HFF-Myc (cell line): ENCODE results near the gene TXLNA.

Experiments
- DNase-seq: peaks from one replicate; pipeline ENCODE4 v3.0.0-alpha.2; 2011; ENCODE audit warnings: low read depth; ENCODE audit errors: extremely low read depth
- H3K4me3 ChIP-seq: replicated peaks from 2 replicates; pipeline ENCODE4 v1.5.1; 2011; ENCODE audit warnings: low read depth, mild to moderate bottlenecking, control low read depth, low read length
- TF ChIP-seq, protein P1 (sequence below): IDR thresholded peaks from 2 replicates; pipeline ENCODE4 v1.5.1; 2012; ENCODE audit warnings: mild to moderate bottlenecking, low read depth, low read length, control low read depth; ENCODE audit errors: missing control alignments

The TXLNA gene

GRCh38 chr1:32247452-32247851, 68.0 kb downstream of the TXLNA start:
- no peak overlapping the region for H3K4me3 ChIP-seq
- TF ChIP-seq, protein P1, sequence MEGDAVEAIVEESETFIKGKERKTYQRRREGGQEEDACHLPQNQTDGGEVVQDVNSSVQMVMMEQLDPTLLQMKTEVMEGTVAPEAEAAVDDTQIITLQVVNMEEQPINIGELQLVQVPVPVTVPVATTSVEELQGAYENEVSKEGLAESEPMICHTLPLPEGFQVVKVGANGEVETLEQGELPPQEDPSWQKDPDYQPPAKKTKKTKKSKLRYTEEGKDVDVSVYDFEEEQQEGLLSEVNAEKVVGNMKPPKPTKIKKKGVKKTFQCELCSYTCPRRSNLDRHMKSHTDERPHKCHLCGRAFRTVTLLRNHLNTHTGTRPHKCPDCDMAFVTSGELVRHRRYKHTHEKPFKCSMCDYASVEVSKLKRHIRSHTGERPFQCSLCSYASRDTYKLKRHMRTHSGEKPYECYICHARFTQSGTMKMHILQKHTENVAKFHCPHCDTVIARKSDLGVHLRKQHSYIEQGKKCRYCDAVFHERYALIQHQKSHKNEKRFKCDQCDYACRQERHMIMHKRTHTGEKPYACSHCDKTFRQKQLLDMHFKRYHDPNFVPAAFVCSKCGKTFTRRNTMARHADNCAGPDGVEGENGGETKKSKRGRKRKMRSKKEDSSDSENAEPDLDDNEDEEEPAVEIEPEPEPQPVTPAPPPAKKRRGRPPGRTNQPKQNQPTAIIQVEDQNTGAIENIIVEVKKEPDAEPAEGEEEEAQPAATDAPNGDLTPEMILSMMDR: no peak
- DNase-seq: no peak
